ENCODE results near the gene INPP4B.

DNA sequence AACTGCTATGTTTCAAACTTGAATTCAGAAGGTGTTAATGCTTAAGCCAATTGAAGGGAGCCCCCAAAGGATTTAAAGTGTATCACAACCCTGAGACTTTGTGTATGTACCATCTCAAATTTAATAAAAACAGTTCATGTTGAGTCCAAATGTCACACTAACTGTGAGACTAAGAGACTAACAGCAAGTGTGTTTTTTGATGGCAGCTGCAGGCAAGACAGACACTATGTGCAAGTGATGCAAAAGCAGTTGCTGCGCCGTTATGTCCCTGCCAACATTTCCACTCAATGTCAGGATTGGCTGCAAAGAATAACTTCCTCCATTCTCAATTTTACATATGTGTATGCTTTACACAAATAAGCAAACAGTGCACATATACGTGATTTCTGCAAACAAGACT lies 615.1 kb downstream of the INPP4B start:
- TF ChIP-seq, protein P1, sequence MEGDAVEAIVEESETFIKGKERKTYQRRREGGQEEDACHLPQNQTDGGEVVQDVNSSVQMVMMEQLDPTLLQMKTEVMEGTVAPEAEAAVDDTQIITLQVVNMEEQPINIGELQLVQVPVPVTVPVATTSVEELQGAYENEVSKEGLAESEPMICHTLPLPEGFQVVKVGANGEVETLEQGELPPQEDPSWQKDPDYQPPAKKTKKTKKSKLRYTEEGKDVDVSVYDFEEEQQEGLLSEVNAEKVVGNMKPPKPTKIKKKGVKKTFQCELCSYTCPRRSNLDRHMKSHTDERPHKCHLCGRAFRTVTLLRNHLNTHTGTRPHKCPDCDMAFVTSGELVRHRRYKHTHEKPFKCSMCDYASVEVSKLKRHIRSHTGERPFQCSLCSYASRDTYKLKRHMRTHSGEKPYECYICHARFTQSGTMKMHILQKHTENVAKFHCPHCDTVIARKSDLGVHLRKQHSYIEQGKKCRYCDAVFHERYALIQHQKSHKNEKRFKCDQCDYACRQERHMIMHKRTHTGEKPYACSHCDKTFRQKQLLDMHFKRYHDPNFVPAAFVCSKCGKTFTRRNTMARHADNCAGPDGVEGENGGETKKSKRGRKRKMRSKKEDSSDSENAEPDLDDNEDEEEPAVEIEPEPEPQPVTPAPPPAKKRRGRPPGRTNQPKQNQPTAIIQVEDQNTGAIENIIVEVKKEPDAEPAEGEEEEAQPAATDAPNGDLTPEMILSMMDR (IDR thresholded peaks at IDR 0.05) = no peak
- no peak for TF ChIP-seq EZH2 (IDR thresholded peaks at IDR 0.05; ENCODE audit: borderline replicate concordance, insufficient read depth, low read depth, low read length, poor library complexity, severe bottlenecking)

All from B cell (primary cell).